Epithelial cell of prostate (primary cell): Measurements from ENCODE around the gene ADGRV1.

Experiments used
- DNase-seq: peaks from one replicate; pipeline ENCODE4 v3.0.0-alpha.2; 2011; ENCODE audit warnings: low read depth, low spot score
- H3K27ac ChIP-seq: fragments of 450-650 bp; 2 replicates; pipeline ENCODE4 v1.5.1; 2017; ENCODE audit warnings: mild to moderate bottlenecking

Gene ADGRV1

DNA sequence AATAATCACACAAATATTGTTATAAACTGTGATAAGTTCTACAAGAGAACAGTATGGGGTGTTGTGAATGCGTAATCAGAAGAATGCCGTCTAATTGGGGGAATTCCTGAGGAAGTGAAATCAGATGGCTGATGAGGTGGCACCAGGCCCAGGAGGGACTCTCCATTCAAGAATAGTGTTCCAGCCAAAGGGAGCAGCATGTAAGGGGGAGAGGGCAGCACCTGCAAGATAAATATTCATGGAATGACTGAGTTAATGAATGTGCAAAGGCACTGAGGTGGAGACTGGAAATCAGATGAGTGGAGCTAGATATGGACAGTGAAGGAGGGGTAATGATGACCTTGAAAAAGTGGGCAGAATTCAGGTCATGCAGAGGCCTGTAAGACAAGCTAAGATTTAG lies 574.0 kb downstream of the ADGRV1 start:
- H3K27ac ChIP-seq = no peak overlapping the region
- DNase-seq = no peak

DNA sequence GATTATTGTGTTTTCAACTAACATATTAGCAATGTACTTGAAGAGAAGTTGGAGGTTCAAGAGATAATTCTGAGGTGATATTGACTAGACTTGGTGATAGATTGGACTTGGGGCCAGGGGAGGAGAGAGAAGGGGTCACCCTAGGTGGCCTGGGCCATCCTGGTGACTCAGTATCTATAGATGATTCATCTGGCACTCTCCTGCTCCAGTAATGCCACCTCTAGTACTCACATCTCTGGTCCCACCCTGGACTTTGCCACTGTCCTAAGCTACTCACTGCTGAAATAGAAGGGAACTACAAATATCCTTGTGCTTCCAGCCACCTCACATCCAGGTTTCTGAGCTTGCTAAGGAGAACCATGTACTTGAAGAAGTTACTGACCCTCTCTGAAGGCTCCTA lies 574.6 kb downstream of the ADGRV1 start:
- no peak for DNase-seq
- no peak overlapping the region for H3K27ac ChIP-seq

DNA sequence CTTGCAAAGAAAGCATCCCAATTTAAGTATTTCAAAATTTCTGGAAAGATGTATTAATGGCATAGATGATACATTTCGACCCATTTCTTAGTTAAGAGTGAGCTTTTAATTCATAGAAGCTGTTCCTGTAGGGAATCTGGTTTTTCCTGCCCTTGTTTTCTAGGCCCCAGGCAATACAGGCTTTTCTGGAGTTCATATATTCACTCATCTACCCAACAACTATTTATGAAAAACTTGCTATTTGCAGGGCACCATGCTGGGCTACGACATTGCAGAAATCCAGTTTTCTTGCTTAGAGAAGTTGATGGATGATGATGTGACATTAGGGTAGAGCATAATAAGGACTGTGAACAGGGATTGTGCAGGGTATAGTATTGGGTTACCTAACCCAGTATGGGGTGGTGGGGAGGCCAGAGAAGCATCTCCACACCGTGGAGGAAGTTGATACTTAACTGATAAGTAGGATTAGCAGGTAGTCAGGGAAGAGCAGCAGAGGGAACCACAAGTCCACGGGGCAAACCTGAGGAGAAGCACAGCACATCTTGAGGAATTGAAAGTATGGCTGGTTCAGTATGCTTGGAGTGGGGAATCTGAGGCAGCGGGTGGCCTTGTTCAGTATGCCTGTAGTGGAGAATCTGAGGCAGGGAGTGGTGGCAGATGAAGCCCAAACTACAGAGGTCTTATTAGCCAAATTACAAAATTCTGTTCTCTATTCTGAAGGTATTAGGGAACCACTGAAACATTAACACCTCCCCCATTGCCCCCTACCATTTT lies 577.1 kb downstream of the ADGRV1 start:
- peak overlapping the region; percentile 60 for H3K27ac ChIP-seq

GRCh38 chr5:91136271-91136670 lies 577.7 kb downstream of the ADGRV1 start:
- DNase-seq = no peak
- peak overlapping the region; percentile 60 for H3K27ac ChIP-seq

More for the DNA sequence above, 577.1 kb downstream of the ADGRV1 start:
- no peak for DNase-seq

- peak; percentile 70 for DNase-seq
- H3K27ac ChIP-seq = peak overlapping the region; percentile 60
Measured at GRCh38 chr5:91137647-91138046, 579.0 kb downstream of the ADGRV1 start.

GRCh38 chr5:91139572-91140200 lies 581.1 kb downstream of the ADGRV1 start:
- no peak for DNase-seq
- no peak overlapping the region for H3K27ac ChIP-seq

GRCh38 chr5:91140657-91141056 lies 582.1 kb downstream of the ADGRV1 start:
- no peak overlapping the region for H3K27ac ChIP-seq
- DNase-seq = no peak

DNA sequence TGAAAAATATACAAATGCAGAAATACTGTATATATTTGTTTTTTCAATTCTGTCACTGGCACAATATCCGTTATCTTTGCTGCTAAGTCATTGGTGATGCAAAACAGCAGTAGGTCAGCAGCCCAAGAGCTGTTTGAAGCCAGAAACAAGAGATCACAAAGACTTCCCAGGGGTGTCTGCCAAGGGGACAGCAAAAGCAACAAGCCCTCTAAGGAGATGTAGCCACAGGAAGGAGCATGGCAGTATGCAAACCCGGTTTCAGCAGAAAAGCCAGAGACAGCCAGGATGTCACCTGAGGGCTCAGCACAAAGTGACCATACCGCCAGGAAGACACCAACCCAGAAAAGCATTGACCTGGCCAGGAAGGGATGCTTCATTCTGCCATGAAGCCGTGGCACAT lies 583.0 kb downstream of the ADGRV1 start:
- no peak overlapping the region for H3K27ac ChIP-seq
- DNase-seq = no peak

DNA sequence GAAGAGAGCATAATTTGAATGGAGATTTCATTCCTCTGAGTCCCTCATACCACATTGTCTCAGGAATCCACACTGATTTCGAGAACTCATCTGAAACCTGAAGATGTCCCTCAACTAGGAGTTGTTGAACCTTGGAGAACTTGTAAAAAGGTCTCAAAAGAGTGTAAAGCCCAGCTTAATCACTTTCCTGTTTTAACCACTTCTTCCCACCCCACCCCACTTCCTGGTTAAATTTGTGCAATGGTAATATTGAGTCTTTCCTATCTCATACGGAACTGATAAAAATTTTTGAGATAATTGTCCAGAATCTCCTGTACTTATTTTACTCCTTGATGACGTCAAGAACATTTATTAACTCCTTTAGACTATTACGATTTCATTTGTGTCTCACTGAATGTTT lies 583.8 kb downstream of the ADGRV1 start:
- no peak for DNase-seq
- H3K27ac ChIP-seq = no peak overlapping the region

- H3K27ac ChIP-seq = no peak overlapping the region
- no peak for DNase-seq
Measured at GRCh38 chr5:91142819-91143218, 584.2 kb downstream of the ADGRV1 start.

GRCh38 chr5:91143840-91144239 lies 585.2 kb downstream of the ADGRV1 start:
- H3K27ac ChIP-seq = no peak overlapping the region

DNA sequence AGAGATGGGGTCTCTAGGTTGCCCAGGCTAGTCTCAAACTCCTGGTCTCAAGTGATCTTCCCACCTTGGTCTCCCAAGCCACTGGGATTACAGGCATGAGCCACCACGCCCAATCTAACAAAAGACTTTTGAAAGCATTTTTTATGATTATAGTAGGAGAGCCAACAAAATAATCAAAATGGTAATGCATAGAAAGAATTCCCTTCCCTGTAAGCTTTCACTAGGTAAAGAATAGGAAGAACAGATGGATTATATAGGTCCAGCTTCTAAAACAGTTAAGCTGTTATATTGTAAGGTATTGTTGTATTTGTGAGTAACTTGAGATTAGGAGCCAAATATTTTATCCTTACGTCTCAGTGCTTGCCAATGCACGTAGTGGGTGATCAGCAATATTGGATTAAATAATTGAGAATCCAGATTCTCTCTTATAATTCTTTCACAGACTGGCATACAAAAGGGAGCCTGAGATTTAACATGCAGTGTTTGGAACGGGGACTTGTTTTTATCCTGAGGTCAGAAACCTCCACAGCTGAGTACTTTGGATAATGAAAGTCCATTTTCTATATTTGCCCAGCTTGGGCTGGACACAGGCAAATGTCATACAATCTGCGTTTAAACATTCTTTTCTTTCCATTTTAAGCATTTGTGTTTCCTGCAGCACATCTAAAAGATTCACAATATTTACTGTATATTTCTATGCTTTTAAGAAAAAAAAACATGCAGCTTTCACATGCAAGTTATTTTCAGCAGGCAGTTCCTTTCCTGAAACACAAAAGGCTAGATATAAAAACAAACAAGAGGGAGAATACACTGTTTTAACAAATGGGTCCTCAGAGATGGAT lies 586.1 kb downstream of the ADGRV1 start:
- H3K27ac ChIP-seq = no peak overlapping the region

More at GRCh38 chr5:91143840-91144239, 585.2 kb downstream of the ADGRV1 start:
- DNase-seq = no peak

DNA sequence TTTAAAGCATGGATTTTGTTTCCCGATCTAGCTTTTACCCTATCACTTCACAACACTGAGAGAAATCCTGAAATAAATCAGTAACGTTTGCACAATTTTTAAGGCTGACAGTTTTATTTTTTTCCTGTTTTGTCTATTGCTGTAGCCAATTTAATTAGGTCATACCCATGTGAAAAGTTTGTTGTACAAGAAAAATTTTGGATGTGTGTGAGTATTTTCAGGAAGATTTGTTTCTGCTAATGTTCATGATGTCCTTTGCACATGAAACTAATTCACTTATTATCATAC lies 586.7 kb downstream of the ADGRV1 start:
- no peak overlapping the region for H3K27ac ChIP-seq
- no peak for DNase-seq

More for the DNA sequence above, 586.1 kb downstream of the ADGRV1 start:
- DNase-seq = no peak

GRCh38 chr5:91146230-91146629 lies 587.6 kb downstream of the ADGRV1 start:
- DNase-seq = no peak
- no peak overlapping the region for H3K27ac ChIP-seq

- no peak for DNase-seq
Measured at GRCh38 chr5:91146905-91147600, 588.5 kb downstream of the ADGRV1 start.

GRCh38 chr5:91150234-91150633 lies 591.6 kb downstream of the ADGRV1 start:
- H3K27ac ChIP-seq = no peak overlapping the region
- DNase-seq = peak; percentile 53

More at GRCh38 chr5:91146905-91147600, 588.5 kb downstream of the ADGRV1 start:
- H3K27ac ChIP-seq = no peak overlapping the region

DNA sequence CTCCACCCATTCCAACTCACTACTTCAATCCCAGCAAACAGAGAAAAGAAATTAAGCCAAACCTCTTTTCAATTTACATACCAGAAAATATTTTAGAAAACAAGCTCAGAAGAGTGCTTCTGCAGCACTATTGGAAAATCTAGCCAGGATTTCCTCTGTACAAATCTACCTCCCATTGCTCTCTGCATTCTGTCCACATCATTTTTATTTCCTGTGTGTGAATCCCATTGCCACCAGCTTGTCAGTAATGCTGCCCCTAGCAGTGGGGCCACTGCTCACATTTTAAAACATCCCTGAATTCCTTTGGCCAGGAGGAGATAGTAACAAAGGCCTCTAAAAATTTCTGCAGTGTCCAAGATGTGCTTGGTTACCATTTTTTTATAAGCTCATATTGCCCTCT lies 592.0 kb downstream of the ADGRV1 start:
- DNase-seq = no peak
- H3K27ac ChIP-seq = no peak overlapping the region

DNA sequence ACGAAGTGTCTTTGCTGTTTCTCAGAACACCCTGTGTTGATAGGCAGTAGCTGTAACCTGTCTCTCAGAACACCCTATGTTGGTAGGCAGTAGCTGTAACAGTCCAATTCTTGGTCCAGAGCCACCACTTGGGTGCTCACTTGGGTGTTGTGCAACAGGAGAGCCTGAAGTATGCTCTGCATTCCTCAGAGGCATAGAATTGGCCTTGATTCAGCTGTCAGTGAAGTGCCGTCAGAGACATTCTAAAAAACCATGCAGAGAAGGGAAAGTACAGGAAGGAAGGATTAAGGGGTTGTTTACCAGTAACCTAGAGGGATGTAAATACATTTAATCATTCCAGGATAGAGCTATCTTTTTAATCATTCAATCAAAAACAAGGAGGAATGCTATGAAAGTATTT lies 593.4 kb downstream of the ADGRV1 start:
- peak; percentile 70 for DNase-seq
- H3K27ac ChIP-seq = no peak overlapping the region

DNA sequence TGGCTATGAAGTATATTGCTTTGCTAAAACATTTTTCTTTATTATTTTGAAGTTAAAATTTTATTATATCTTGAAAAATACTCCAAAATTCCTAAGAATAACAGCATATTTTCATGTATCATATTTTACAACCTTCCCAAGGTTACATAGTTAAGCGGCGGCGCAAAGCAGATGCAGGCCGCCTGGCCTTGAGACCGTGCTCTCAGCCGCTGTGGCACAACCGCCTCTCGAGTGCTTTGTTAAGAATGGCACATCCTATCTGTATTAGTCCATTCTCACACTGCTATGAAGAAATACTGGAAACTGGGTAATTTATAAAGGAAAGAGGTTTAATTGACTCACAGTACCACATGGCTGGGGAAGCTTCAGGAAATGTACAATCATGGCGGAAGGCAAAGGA lies 595.7 kb downstream of the ADGRV1 start:
- no peak for DNase-seq
- H3K27ac ChIP-seq = no peak overlapping the region

GRCh38 chr5:91155274-91155673 lies 596.7 kb downstream of the ADGRV1 start:
- DNase-seq = no peak
- no peak overlapping the region for H3K27ac ChIP-seq
